Naive B cell (primary cell): ENCODE measurements around the gene UCHL5. TPM values are rescaled to one million over a fixed set of nuclear protein-coding genes. Genes with fewer than 3 reads are reported as not detected.

ENCODE experiments used
- ATAC-seq, 2 donors: fragments of 150-1000 bp; cut with Tn5 transposase; 2 replicates each; pipeline ENCODE4 v1.10.0; 2021; ENCODE audit warnings: low read depth in 2 of 2, mild to moderate bottlenecking in 2 of 2, moderate library complexity in 2 of 2
- DNase-seq: peaks from one replicate; pipeline ENCODE4 v3.0.0; 2022
- H3K27ac Mint-ChIP-seq, 6 donors: one replicate each; pipeline ENCODE4 v1.8.0; 2020 to 2022; ENCODE audit warnings: mild to moderate bottlenecking in 6 of 6, mixed read lengths in 6 of 6, moderate library complexity in 5 of 6, inconsistent platforms in 2 of 6
- H3K27me3 Mint-ChIP-seq, 3 donors: one replicate each; pipeline ENCODE4 v1.8.0; 2021 to 2022; ENCODE audit warnings: mixed read lengths in 3 of 3, mild to moderate bottlenecking in 1 of 3
- H3K36me3 Mint-ChIP-seq, 2 donors: one replicate each; pipeline ENCODE4 v1.8.0; 2020 to 2022; ENCODE audit warnings: mixed read lengths in 2 of 2, inconsistent platforms in 1 of 2, mild to moderate bottlenecking in 1 of 2
- H3K4me1 Mint-ChIP-seq, 3 donors: one replicate each; pipeline ENCODE4 v1.8.0; 2020 to 2022; ENCODE audit warnings: mixed read lengths in 3 of 3, inconsistent platforms in 1 of 3, mild to moderate bottlenecking in 1 of 3, moderate library complexity in 1 of 3
- H3K4me3 Mint-ChIP-seq, 8 donors: one replicate each; pipeline ENCODE4 v1.8.0; 2020 to 2022; ENCODE audit warnings: mild to moderate bottlenecking in 8 of 8, mixed read lengths in 8 of 8, moderate library complexity in 8 of 8, inconsistent platforms in 2 of 8
- H3K9me3 Mint-ChIP-seq, 7 donors: one replicate each; pipeline ENCODE4 v1.8.0; 2020 to 2022; ENCODE audit warnings: mixed read lengths in 7 of 7, mild to moderate bottlenecking in 5 of 7, inconsistent platforms in 2 of 7, moderate library complexity in 1 of 7
- polyA plus RNA-seq, 6 donors: library from polyadenylated mRNA; unstranded; fragments of 300-500 nt; fragmentation: Illumina TruSeq; gene quantifications; one replicate each; pipeline ENCODE4 v1.2.3, GENCODE V29; 2021; ENCODE audit warnings: low read depth in 6 of 6

UCHL5 gene
- 10 to 100 TPM; 40.8 to 59.5 (median 45.0) TPM for polyA plus RNA-seq

GRCh38 chr1:193059282-193060114 lies at the start of gene UCHL5, which contains the start of gene RO60:
Gene UCHL5, minus strand, starts transcription at chr1:193059360. Its CDS starts 100 bp downstream, at chr1:193059260.
Gene RO60, plus strand, starts transcription at chr1:193059612. Its CDS starts 9,443 bp downstream, at chr1:193069055.
- peak; percentile 91 for DNase-seq
- no peaks in the 10 kb centered on the region for H3K27me3 Mint-ChIP-seq
- peak within 1 kb of the TSS; percentile 95 to 99 (median 98) for H3K27ac Mint-ChIP-seq
- ATAC-seq: peak; percentile 93 to 94
- H3K9me3 Mint-ChIP-seq: no peaks in the 10 kb centered on the region
- H3K36me3 Mint-ChIP-seq: no peaks in the 10 kb centered on the region
- H3K4me1 Mint-ChIP-seq: peaks cover 39 to 44% (median 43%) of the 10 kb centered on the region in 3 donors
- peak within 1 kb of the TSS; percentile 86 to 100 (median 96) for H3K4me3 Mint-ChIP-seq

GRCh38 chr1:193108471-193108870 lies 49.3 kb upstream of the UCHL5 start:
- Mint-ChIP-seq H3K36me3 (no peaks in the 10 kb centered on the region), H3K27ac (no peak overlapping the region), H3K27me3 (peaks cover 0 to 4% (median 0%) of the 10 kb centered on the region in 3 donors), H3K9me3 (no peaks in the 10 kb centered on the region), H3K4me3 (peak overlapping the region in 1 of 8 donors; percentile 34), H3K4me1 (peaks cover 11 to 14% (median 14%) of the 10 kb centered on the region in 3 donors)
- ATAC-seq (no peak), DNase-seq (no peak)

GRCh38 chr1:193105821-193106177 lies 46.6 kb upstream of the UCHL5 start:
- H3K27ac Mint-ChIP-seq: peak overlapping the region in 4 of 6 donors; percentile 58 to 82 (median 67)
- no peaks in the 10 kb centered on the region for H3K36me3 Mint-ChIP-seq
- ATAC-seq: no peak
- peak overlapping the region; percentile 84 to 97 (median 95) for H3K4me3 Mint-ChIP-seq
- no peak for DNase-seq
- H3K4me1 Mint-ChIP-seq: peaks cover 19 to 25% (median 20%) of the 10 kb centered on the region in 3 donors
- peaks cover 0 to 4% (median 0%) of the 10 kb centered on the region in 3 donors for H3K27me3 Mint-ChIP-seq
- no peaks in the 10 kb centered on the region for H3K9me3 Mint-ChIP-seq

- peak within 1 kb of the TSS; percentile 58 to 97 (median 76) for H3K27ac Mint-ChIP-seq
- ATAC-seq (peak; percentile 85 to 86), DNase-seq (peak; percentile 39)
- H3K4me3 Mint-ChIP-seq: peak within 1 kb of the TSS; percentile 87 to 97 (median 95)
- peaks cover 19 to 25% (median 20%) of the 10 kb centered on the region in 3 donors for H3K4me1 Mint-ChIP-seq
- H3K36me3 Mint-ChIP-seq: peaks cover 0 to 6% of the 10 kb centered on the region in 2 donors
- H3K27me3 Mint-ChIP-seq: peaks cover 0 to 4% (median 0%) of the 10 kb centered on the region in 3 donors
- H3K9me3 Mint-ChIP-seq: no peaks in the 10 kb centered on the region
Observed at GRCh38 chr1:193104907-193105820, 46.0 kb upstream of the UCHL5 start, which contains the start of gene GLRX2. Gene GLRX2, minus strand, starts transcription at chr1:193105414. Its CDS starts 32 bp downstream, at chr1:193105382.

GRCh38 chr1:193104502-193104906 lies 45.3 kb upstream of the UCHL5 start:
- DNase-seq: no peak
- Mint-ChIP-seq H3K9me3 (no peaks in the 10 kb centered on the region), H3K4me1 (peaks cover 19 to 25% (median 20%) of the 10 kb centered on the region in 3 donors), H3K27me3 (peaks cover 0 to 4% (median 0%) of the 10 kb centered on the region in 3 donors), H3K27ac (peak overlapping the region in 4 of 6 donors; percentile 44 to 97 (median 70)), H3K36me3 (peaks cover 0 to 6% of the 10 kb centered on the region in 2 donors), H3K4me3 (peak overlapping the region; percentile 87 to 97 (median 95))
- peak; percentile 35 to 41 for ATAC-seq

- Mint-ChIP-seq H3K27ac (peak overlapping the region in 1 of 6 donors; percentile 63), H3K9me3 (no peaks in the 10 kb centered on the region)
Observed at GRCh38 chr1:193103759-193104501, 44.8 kb upstream of the UCHL5 start.

GRCh38 chr1:193102662-193103061 lies 43.5 kb upstream of the UCHL5 start:
- no peak overlapping the region for H3K27ac Mint-ChIP-seq
- no peaks in the 10 kb centered on the region for H3K27me3 Mint-ChIP-seq
- no peaks in the 10 kb centered on the region for H3K9me3 Mint-ChIP-seq
- H3K36me3 Mint-ChIP-seq: peaks cover 0 to 6% of the 10 kb centered on the region in 2 donors
- ATAC-seq: no peak
- peaks cover 19 to 25% (median 20%) of the 10 kb centered on the region in 3 donors for H3K4me1 Mint-ChIP-seq
- DNase-seq: no peak
- peak overlapping the region in 1 of 8 donors; percentile 95 for H3K4me3 Mint-ChIP-seq

More at GRCh38 chr1:193103759-193104501, 44.8 kb upstream of the UCHL5 start:
- ATAC-seq (no peak), DNase-seq (no peak)
- Mint-ChIP-seq H3K4me1 (peaks cover 19 to 25% (median 20%) of the 10 kb centered on the region in 3 donors), H3K36me3 (peaks cover 0 to 6% of the 10 kb centered on the region in 2 donors), H3K27me3 (peaks cover 0 to 4% (median 0%) of the 10 kb centered on the region in 3 donors), H3K4me3 (peak overlapping the region; percentile 87 to 97 (median 95))

GRCh38 chr1:193094112-193094511 lies 35.0 kb upstream of the UCHL5 start:
- no peak overlapping the region for H3K4me3 Mint-ChIP-seq
- peaks cover 0 to 6% of the 10 kb centered on the region in 2 donors for H3K36me3 Mint-ChIP-seq
- H3K27me3 Mint-ChIP-seq: no peaks in the 10 kb centered on the region
- no peaks in the 10 kb centered on the region for H3K9me3 Mint-ChIP-seq
- H3K4me1 Mint-ChIP-seq: no peaks in the 10 kb centered on the region
- no peak for ATAC-seq
- no peak for DNase-seq
- no peak overlapping the region for H3K27ac Mint-ChIP-seq

- ATAC-seq: no peak
- Mint-ChIP-seq H3K36me3 (no peaks in the 10 kb centered on the region), H3K9me3 (no peaks in the 10 kb centered on the region), H3K27ac (no peak overlapping the region), H3K27me3 (no peaks in the 10 kb centered on the region), H3K4me1 (no peaks in the 10 kb centered on the region), H3K4me3 (no peak overlapping the region)
- no peak for DNase-seq
Observed at GRCh38 chr1:193090865-193091264, 31.7 kb upstream of the UCHL5 start.

GRCh38 chr1:193087893-193088292 lies 28.7 kb upstream of the UCHL5 start:
- peaks cover 0 to 11% of the 10 kb centered on the region in 2 donors for H3K36me3 Mint-ChIP-seq
- H3K4me3 Mint-ChIP-seq: no peak overlapping the region
- H3K27me3 Mint-ChIP-seq: no peaks in the 10 kb centered on the region
- DNase-seq (no peak), ATAC-seq (no peak)
- no peaks in the 10 kb centered on the region for H3K4me1 Mint-ChIP-seq
- peak overlapping the region in 1 of 6 donors; percentile 72 for H3K27ac Mint-ChIP-seq
- no peaks in the 10 kb centered on the region for H3K9me3 Mint-ChIP-seq

GRCh38 chr1:193086342-193086741 lies 27.2 kb upstream of the UCHL5 start:
- Mint-ChIP-seq H3K27me3 (no peaks in the 10 kb centered on the region), H3K36me3 (peaks cover 0 to 14% of the 10 kb centered on the region in 2 donors), H3K9me3 (no peaks in the 10 kb centered on the region), H3K27ac (peak overlapping the region in 1 of 6 donors; percentile 61), H3K4me1 (no peaks in the 10 kb centered on the region), H3K4me3 (no peak overlapping the region)
- DNase-seq: no peak
- no peak for ATAC-seq

- DNase-seq (no peak), ATAC-seq (no peak)
- Mint-ChIP-seq H3K4me3 (no peak overlapping the region), H3K36me3 (peaks cover 7 to 14% of the 10 kb centered on the region in 2 donors), H3K9me3 (no peaks in the 10 kb centered on the region), H3K27me3 (no peaks in the 10 kb centered on the region), H3K27ac (peak overlapping the region in 1 of 6 donors; percentile 51), H3K4me1 (no peaks in the 10 kb centered on the region)
Observed at GRCh38 chr1:193085263-193085662, 26.1 kb upstream of the UCHL5 start.
